Prostate gland (tissue), 2 donors: ENCODE results near the gene CTSD.

Experiments used
- CTCF ChIP-seq, 4 experiments: fragments of 200-600 bp in 2 of 4; fragments of 450-650 bp in 2 of 4; sonication (generic) in 2 of 4; IDR thresholded peaks; 1 replicate in 3 of 4; 2 replicates in 1 of 4; pipeline ENCODE4 v1.5.1; 2016 to 2019; ENCODE audit warnings: antibody characterized with exemption in 4 of 4, mild to moderate bottlenecking in 2 of 4, moderate library complexity in 2 of 4
- POLR2A ChIP-seq: fragments of 450-650 bp; IDR thresholded peaks from one replicate; pipeline ENCODE4 v1.6.1; 2016; ENCODE audit warnings: antibody characterized with exemption, mild to moderate bottlenecking
- POLR2AphosphoS5 ChIP-seq: sonication (generic); formaldehyde crosslinking; IDR thresholded peaks from one replicate; pipeline ENCODE4 v1.6.1; 2017; ENCODE audit warnings: antibody characterized with exemption

GRCh38 chr11:1744891-1745700, 18.6 kb downstream of the CTSD start:
- no peak for TF ChIP-seq CTCF (IDR thresholded peaks at IDR 0.05)
- no peak for TF ChIP-seq POLR2A
- TF ChIP-seq POLR2AphosphoS5, result no peak
